Neuronal stem cell (in vitro differentiated cells): ENCODE measurements around the gene CHIA.
A peak's percentile ranks its signal among the peaks of the same experiment; 100 is the strongest.

ENCODE experiments used
- DNase-seq: peaks from one replicate; pipeline ENCODE4 v3.0.0-alpha.2; 2013; ENCODE audit warnings: low spot score
- H2AFZ ChIP-seq: one replicate; pipeline ENCODE4 v1.6.1; 2013; ENCODE audit warnings: mild to moderate bottlenecking, low read length, inconsistent platforms
- H2AK5ac ChIP-seq: 2 replicates; pipeline ENCODE4 v1.6.1; 2013; ENCODE audit warnings: low read depth, mild to moderate bottlenecking, inconsistent platforms, low read length, moderate library complexity, mixed read lengths
- H2BK120ac ChIP-seq: 2 replicates; pipeline ENCODE4 v1.6.1; 2013; ENCODE audit warnings: low read depth, mild to moderate bottlenecking, inconsistent platforms, low read length, moderate library complexity, mixed read lengths
- H2BK12ac ChIP-seq: one replicate; pipeline ENCODE4 v1.6.1; 2013; ENCODE audit warnings: low read length, inconsistent platforms
- H2BK15ac ChIP-seq: 2 replicates; pipeline ENCODE4 v1.6.1; 2013; ENCODE audit warnings: mild to moderate bottlenecking, low read length, inconsistent platforms, mixed read lengths
- H2BK5ac ChIP-seq: one replicate; pipeline ENCODE4 v1.6.1; 2013; ENCODE audit warnings: inconsistent platforms, mild to moderate bottlenecking, low read length, moderate library complexity
- H3K14ac ChIP-seq: one replicate; pipeline ENCODE4 v1.6.1; 2013; ENCODE audit warnings: low read length, inconsistent platforms
- H3K18ac ChIP-seq: 2 replicates; pipeline ENCODE4 v1.6.1; 2013; ENCODE audit warnings: low read length, inconsistent platforms
- H3K23ac ChIP-seq: 2 replicates; pipeline ENCODE4 v1.6.1; 2013; ENCODE audit warnings: low read depth, mild to moderate bottlenecking, mixed read lengths, low read length, inconsistent platforms; ENCODE audit not compliant: poor library complexity
- H3K27ac ChIP-seq: replicated peaks from 3 replicates; pipeline ENCODE4 v1.5.1; 2013; ENCODE audit warnings: low read length, inconsistent platforms
- H3K27me3 ChIP-seq, 3 experiments: 2 replicates each; pipeline ENCODE4 v1.6.1; 2013; ENCODE audit warnings: low read length in 3 of 3, mild to moderate bottlenecking in 2 of 3, inconsistent platforms in 1 of 3, low read depth in 1 of 3, mixed read lengths in 1 of 3, moderate library complexity in 1 of 3; ENCODE audit not compliant: control insufficient read depth in 3 of 3, insufficient read depth in 3 of 3
- H3K36me3 ChIP-seq, 2 donors: replicated peaks in 1 of 2; 2 replicates each; pipeline ENCODE4 v1.6.1; 2013; ENCODE audit warnings: low read length in 2 of 2; ENCODE audit not compliant: control insufficient read depth in 2 of 2, insufficient read depth in 2 of 2
- H3K4ac ChIP-seq: 2 replicates; pipeline ENCODE4 v1.6.1; 2013; ENCODE audit warnings: inconsistent platforms, mild to moderate bottlenecking, low read length, moderate library complexity
- H3K4me1 ChIP-seq, 2 donors: 1 replicate in 1 of 2; 2 replicates in 1 of 2; pipeline ENCODE4 v1.6.1; 2013; ENCODE audit warnings: low read length in 2 of 2, low read depth in 1 of 2; ENCODE audit not compliant: control insufficient read depth in 2 of 2, insufficient read depth in 1 of 2
- H3K4me2 ChIP-seq: one replicate; pipeline ENCODE4 v1.6.1; 2013; ENCODE audit warnings: mild to moderate bottlenecking, low read length, inconsistent platforms; ENCODE audit not compliant: insufficient read depth, poor library complexity, severe bottlenecking
- H3K4me3 ChIP-seq, 2 donors: 2 replicates each; pipeline ENCODE4 v1.5.1; 2013; ENCODE audit warnings: low read length in 2 of 2, mild to moderate bottlenecking in 2 of 2, inconsistent platforms in 1 of 2, moderate library complexity in 1 of 2
- H3K79me1 ChIP-seq: one replicate; pipeline ENCODE4 v1.6.1; 2013; ENCODE audit warnings: low read depth, mild to moderate bottlenecking, inconsistent platforms, low read length, moderate library complexity
- H3K9ac ChIP-seq: one replicate; pipeline ENCODE4 v1.6.1; 2013; ENCODE audit warnings: mild to moderate bottlenecking, low read depth, low read length, inconsistent platforms; ENCODE audit not compliant: poor library complexity
- H3K9me3 ChIP-seq, 2 donors: replicated peaks in 1 of 2; 2 replicates each; pipeline versions ENCODE3 to v1.6.1; 2013; ENCODE audit warnings: low read length in 2 of 2, mild to moderate bottlenecking in 2 of 2, inconsistent platforms in 1 of 2, low read depth in 1 of 2, mixed read lengths in 1 of 2, moderate library complexity in 1 of 2; ENCODE audit not compliant: control insufficient read depth in 2 of 2, insufficient read depth in 1 of 2
- H4K8ac ChIP-seq: one replicate; pipeline ENCODE4 v1.6.1; 2013; ENCODE audit warnings: low read depth, mild to moderate bottlenecking, inconsistent platforms, low read length, moderate library complexity
- H4K91ac ChIP-seq: one replicate; pipeline ENCODE4 v1.6.1; 2013; ENCODE audit warnings: low read length, low read depth, mild to moderate bottlenecking, inconsistent platforms; ENCODE audit not compliant: poor library complexity
- whole genome bisulfite sequencing, 2 donors: extraction: QIAGEN DNeasy Blood & Tissue Kit; methylation state at CpG; one replicate each; pipeline ENCODE4 v1.1.7; 2013; ENCODE audit warnings: missing lambda C conversion rate in 2 of 2, mixed read lengths in 1 of 2; ENCODE audit not compliant: insufficient read length in 2 of 2, insufficient replicate concordance in 1 of 2; ENCODE audit errors: extremely low coverage in 2 of 2; 5-methylcytosine and 5-hydroxymethylcytosine counted together

CHIA gene

GRCh38 chr1:111270771-111271463 lies 19.7 kb upstream of the CHIA start:
- no peak overlapping the region for H3K27ac ChIP-seq
- H2AFZ ChIP-seq: peak overlapping the region; percentile 8
- H2BK15ac ChIP-seq: no peak overlapping the region
- H2AK5ac ChIP-seq: peak overlapping the region; percentile 1
- peak overlapping the region; percentile 3 for H3K18ac ChIP-seq
- no peak overlapping the region for H4K91ac ChIP-seq
- H4K8ac ChIP-seq: no peak overlapping the region
- no peaks in the 10 kb centered on the region for H3K9me3 ChIP-seq
- no peak overlapping the region for H3K14ac ChIP-seq
- H3K4ac ChIP-seq: no peak overlapping the region
- H2BK12ac ChIP-seq: no peak overlapping the region
- no peak overlapping the region for H3K23ac ChIP-seq
- peak overlapping the region in 1 of 2 donors; percentile 68 for H3K4me3 ChIP-seq
- H3K36me3 ChIP-seq: no peaks in the 10 kb centered on the region
- no CpG with 5 or more reads among the region's 40 CpGs for WGBS, 2 donors
- H3K79me1 ChIP-seq: no peaks in the 10 kb centered on the region
- no peak overlapping the region for H3K9ac ChIP-seq
- no peak overlapping the region for H3K4me2 ChIP-seq
- no peak overlapping the region for H2BK120ac ChIP-seq
- no peak overlapping the region for H2BK5ac ChIP-seq
- DNase-seq: no peak
- H3K4me1 ChIP-seq: no peaks in the 10 kb centered on the region
- H3K27me3 ChIP-seq: peaks cover 0 to 5% (median 2%) of the 10 kb centered on the region in 3 experiments

GRCh38 chr1:111271464-111271801 lies 19.2 kb upstream of the CHIA start:
- no peak overlapping the region for H3K4me2 ChIP-seq
- no peak overlapping the region for H3K9ac ChIP-seq
- no peaks in the 10 kb centered on the region for H3K4me1 ChIP-seq
- no peaks in the 10 kb centered on the region for H3K79me1 ChIP-seq
- H3K14ac ChIP-seq: no peak overlapping the region
- DNase-seq: no peak
- no peak overlapping the region for H2BK120ac ChIP-seq
- H3K9me3 ChIP-seq: no peaks in the 10 kb centered on the region
- no peak overlapping the region for H3K4ac ChIP-seq
- no peaks in the 10 kb centered on the region for H3K36me3 ChIP-seq
- H2BK15ac ChIP-seq: no peak overlapping the region
- no peak overlapping the region for H2AK5ac ChIP-seq
- H3K27ac ChIP-seq: no peak overlapping the region
- H3K27me3 ChIP-seq: peaks cover 0 to 5% (median 2%) of the 10 kb centered on the region in 3 experiments
- no CpG with 5 or more reads among the region's 16 CpGs for WGBS, 2 donors
- H4K8ac ChIP-seq: no peak overlapping the region
- H3K23ac ChIP-seq: no peak overlapping the region
- H2AFZ ChIP-seq: peak overlapping the region; percentile 8
- no peak overlapping the region for H3K18ac ChIP-seq
- no peak overlapping the region for H4K91ac ChIP-seq
- H2BK5ac ChIP-seq: no peak overlapping the region
- no peak overlapping the region for H3K4me3 ChIP-seq
- H2BK12ac ChIP-seq: no peak overlapping the region

- H3K14ac ChIP-seq: no peak overlapping the region
- H3K79me1 ChIP-seq: no peaks in the 10 kb centered on the region
- H2BK120ac ChIP-seq: no peak overlapping the region
- peaks cover 0 to 5% (median 2%) of the 10 kb centered on the region in 3 experiments for H3K27me3 ChIP-seq
- H3K4me1 ChIP-seq: no peaks in the 10 kb centered on the region
- H3K9ac ChIP-seq: no peak overlapping the region
- H2BK15ac ChIP-seq: no peak overlapping the region
- H3K4me2 ChIP-seq: no peak overlapping the region
- DNase-seq: no peak
- no peaks in the 10 kb centered on the region for H3K9me3 ChIP-seq
- no peak overlapping the region for H3K23ac ChIP-seq
- H3K27ac ChIP-seq: no peak overlapping the region
- H2AK5ac ChIP-seq: no peak overlapping the region
- no peak overlapping the region for H2BK12ac ChIP-seq
- no peak overlapping the region for H3K18ac ChIP-seq
- H3K36me3 ChIP-seq: no peaks in the 10 kb centered on the region
- no peak overlapping the region for H2BK5ac ChIP-seq
- H4K91ac ChIP-seq: no peak overlapping the region
- no peak overlapping the region for H3K4me3 ChIP-seq
- no peak overlapping the region for H3K4ac ChIP-seq
- WGBS, 2 donors: no CpG with 5 or more reads among the region's 3 CpGs
- no peak overlapping the region for H2AFZ ChIP-seq
- H4K8ac ChIP-seq: no peak overlapping the region
These were observed 18.6 kb upstream of the CHIA start for GRCh38 chr1:111272081-111272480.

GRCh38 chr1:111274653-111275052 lies 16.0 kb upstream of the CHIA start:
- no CpG with 5 or more reads among the region's 4 CpGs for WGBS, 2 donors

More at GRCh38 chr1:111274653-111275052, 16.0 kb upstream of the CHIA start:
- Histone ChIP-seq H3K79me1 (no peaks in the 10 kb centered on the region), H3K9ac (no peak overlapping the region), H2BK12ac (no peak overlapping the region), H4K8ac (no peak overlapping the region), H3K23ac (no peak overlapping the region), H2AK5ac (no peak overlapping the region), H3K9me3 (no peaks in the 10 kb centered on the region), H3K4ac (no peak overlapping the region), H3K27me3 (peaks cover 0 to 5% (median 2%) of the 10 kb centered on the region in 3 experiments), H3K18ac (no peak overlapping the region), H3K27ac (no peak overlapping the region), H3K4me1 (no peaks in the 10 kb centered on the region), H3K4me2 (no peak overlapping the region), H2AFZ (no peak overlapping the region), H2BK120ac (no peak overlapping the region), H4K91ac (no peak overlapping the region), H2BK5ac (no peak overlapping the region), H2BK15ac (no peak overlapping the region), H3K36me3 (no peaks in the 10 kb centered on the region), H3K14ac (no peak overlapping the region), H3K4me3 (no peak overlapping the region)
- no peak for DNase-seq
